NCI-H345 treated with DMSO at 0.1 percent for 48 hours (cell line): ENCODE data around the gene USP3.

Experiments
- DNase-seq: peaks from one replicate; lab custom pipeline; 2025; ENCODE audit not compliant: unreplicated experiment; lab: John Stamatoyannopoulos, UW

USP3 gene

DNA sequence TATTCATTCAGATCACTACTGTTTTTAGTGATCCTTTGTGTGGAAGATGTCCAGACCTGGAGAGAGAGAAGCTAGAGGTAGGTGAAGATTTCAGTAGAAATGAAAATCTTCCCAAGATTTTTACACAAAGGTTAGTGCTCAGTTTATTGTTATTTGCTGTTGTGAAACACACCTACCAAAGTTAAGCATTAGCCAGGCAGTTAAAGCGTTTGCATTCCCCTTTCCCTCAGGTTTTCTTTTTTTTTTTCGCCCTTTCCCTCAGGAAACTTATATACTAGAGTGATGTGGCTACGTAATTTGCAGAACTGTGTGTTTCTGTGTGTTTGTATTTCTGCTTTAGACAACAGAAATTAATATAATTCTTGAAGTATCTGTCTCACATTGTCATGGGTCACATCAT, 34.5 kb downstream of the USP3 start:
- no peak for DNase-seq

GRCh38 chr15:63539521-63539920, 35.1 kb downstream of the USP3 start:
- no peak for DNase-seq

GRCh38 chr15:63539998-63540397, 35.6 kb downstream of the USP3 start:
- DNase-seq, result no peak

DNA sequence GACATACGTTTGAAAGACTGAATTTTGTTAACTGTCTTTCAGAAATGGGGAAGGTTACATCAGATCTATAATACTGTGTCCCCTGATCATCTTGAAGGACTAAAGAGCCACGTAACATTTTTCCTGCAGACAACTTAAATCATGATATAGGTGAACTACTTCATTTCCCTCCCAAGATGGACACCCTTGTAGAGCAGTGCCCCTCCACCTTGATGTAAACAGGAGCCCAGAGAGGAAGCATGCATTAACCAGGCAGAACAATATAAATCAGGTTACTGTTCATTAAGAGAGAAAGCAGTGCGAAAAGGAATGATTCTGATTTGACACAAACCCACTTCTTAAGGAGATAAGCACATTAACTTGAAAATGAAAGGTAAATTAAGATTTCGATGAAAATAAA, 36.1 kb downstream of the USP3 start:
- no peak for DNase-seq

- no peak for DNase-seq
Observed at GRCh38 chr15:63544258-63545026, 40.0 kb downstream of the USP3 start.

- no peak for DNase-seq
Observed at GRCh38 chr15:63545520-63545919, 41.1 kb downstream of the USP3 start.

DNA sequence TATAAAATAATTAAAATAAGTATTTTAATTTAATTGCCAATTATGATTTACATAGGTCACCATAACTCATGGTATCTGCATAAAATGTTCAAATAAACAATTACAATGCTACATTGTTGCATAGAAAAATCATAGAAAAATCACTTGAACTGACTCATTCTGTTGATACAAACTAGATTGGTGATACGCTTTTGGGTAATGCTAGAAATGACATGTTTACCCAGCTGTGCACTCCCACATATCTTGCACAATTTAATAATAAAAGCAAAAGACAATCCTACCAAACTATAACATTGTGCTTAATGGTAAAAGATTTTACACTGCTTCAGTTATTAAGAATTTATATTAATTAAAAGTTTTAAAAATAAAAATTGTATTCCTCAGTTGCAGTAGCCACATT, 47.0 kb downstream of the USP3 start:
- DNase-seq, result no peak

DNA sequence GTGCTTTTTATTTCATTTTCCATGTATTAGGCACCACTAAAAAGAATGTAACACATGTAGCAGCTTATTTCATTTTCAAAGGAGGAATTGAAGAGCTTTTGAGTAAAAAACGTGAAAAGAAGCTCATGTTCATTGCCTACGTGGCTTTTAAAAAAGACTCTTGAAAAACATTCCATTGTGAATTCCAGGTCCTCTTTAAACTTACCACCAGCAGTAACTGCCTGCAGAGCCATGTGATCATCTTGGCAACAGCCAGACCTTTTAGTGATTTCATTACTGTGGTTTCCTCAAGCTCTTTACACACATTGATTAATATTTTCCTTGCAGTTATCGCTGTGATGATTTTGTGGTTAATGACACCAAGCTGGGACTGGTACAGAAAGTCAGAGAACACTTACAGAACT, 49.0 kb downstream of the USP3 start:
- DNase-seq, result no peak

DNA sequence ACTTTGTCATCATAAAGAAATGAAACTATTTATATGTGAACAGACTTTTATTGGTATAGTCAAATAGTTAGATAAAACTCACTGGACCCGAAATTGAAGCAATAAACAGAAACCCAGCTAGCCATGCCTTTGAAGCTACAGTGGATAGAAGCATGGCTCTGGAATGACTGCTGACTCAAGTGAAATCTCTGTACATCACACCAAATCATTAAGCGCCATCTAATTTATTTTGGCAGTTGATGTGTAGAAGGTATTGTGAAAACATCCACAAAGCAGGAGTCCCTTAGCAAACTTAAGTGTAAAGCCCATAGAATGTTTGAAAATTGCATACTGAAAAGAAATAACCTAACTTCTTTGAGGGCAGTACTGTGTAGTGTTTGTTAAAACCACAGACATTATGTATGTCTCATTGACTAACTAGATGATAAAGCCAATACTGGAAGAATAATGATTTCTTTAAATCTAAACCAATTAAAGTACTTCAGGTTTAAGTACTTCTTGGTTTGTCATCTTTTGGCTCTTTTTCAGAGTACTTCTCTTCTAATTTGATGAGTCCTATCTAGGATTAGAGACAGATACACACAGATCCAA, 50.0 kb downstream of the USP3 start:
- DNase-seq, result no peak

- no peak for DNase-seq
Observed at GRCh38 chr15:63555507-63555906, 51.1 kb downstream of the USP3 start.

GRCh38 chr15:63556246-63556645, 51.9 kb downstream of the USP3 start:
- no peak for DNase-seq

- no peak for DNase-seq
Observed at GRCh38 chr15:63556736-63557135, 52.3 kb downstream of the USP3 start.

- DNase-seq, result no peak
Observed at GRCh38 chr15:63559753-63560152, 55.4 kb downstream of the USP3 start.

DNA sequence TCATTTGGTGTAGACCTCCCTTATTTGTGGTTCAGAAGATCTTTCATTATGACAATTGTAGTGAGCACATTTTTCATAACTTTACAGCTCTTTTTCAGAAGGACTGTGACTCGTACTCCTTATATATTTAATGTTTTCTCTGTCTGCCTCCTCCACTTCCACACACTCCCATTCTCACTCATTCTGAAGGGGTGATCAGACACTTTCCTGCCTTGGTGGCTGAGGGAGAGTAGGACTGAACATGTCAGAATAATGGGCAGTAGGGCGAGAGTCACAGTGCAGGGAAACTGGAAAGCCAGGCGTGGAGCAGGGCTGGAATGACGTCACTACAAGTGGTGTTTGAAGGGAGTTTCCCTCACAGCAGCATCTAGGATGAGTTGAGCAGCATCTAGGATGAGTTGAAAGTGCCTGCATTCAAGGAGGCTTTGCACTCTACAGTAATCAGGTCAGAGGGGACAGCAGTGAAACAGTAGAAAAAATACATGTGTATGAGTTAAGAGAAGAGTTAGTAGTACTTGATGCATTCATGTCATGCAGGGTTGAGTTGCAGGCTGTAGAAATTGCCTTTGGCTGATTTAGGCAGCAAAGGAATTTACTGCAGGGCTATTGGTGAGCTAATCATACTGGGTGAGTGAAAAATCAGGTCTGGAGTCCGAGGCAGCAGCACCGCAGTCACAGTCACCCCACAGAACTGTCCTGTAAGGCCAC, 56.5 kb downstream of the USP3 start:
- no peak for DNase-seq

DNA sequence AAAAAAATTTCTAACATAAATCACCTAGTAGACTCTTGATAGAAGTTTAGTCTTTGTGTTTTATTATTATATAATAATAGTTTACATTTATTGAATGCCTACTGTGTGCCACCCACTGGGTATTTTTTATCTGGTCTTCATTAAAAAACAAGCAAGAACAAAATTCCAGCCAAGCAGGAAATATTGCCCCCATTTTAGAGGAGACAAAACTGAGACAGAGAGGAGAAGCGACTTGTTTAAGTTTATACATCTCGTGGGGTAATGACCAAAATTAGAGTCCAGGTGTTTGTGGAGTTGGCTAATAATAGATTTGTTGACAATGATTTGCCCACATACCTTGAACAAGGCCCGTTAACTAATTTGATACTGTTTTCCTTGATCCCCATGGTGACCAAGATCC, 59.7 kb downstream of the USP3 start:
- DNase-seq, result no peak

DNA sequence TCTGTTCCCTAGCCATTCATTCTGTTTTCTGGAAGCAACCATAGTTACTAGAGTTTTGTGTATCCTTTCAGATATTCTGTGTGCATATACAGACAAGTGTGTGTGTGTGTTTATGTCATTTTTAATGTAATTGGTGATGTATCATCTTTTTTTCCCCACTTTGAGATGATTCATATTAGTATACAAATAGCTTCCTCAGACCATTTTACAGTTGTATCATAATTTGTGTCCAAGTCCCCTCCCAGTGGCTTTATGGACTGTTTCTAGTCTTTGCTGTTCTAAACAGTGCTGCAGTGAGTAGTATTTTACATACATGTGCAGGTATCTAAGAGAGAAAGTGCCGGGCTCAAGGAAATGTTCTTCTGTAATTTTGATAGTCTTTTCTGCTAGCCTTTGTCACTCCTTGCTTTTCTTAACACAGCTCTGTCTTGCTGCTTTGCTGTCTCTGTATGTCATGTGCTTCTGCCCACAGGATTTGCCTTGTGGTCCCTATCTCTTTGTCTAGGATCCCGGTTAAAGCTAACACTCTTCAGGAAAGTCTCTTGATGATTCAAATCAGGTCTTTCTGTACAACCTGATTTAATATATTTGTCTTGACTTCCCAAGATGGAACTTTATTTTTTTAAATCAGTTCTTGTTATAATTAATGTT, 61.3 kb downstream of the USP3 start:
- no peak for DNase-seq

- DNase-seq, result no peak
Observed at GRCh38 chr15:63572749-63573464, 68.5 kb downstream of the USP3 start.

- DNase-seq, result no peak
Observed at GRCh38 chr15:63573533-63573932, 69.1 kb downstream of the USP3 start.

GRCh38 chr15:63575312-63575711, 70.9 kb downstream of the USP3 start:
- no peak for DNase-seq

DNA sequence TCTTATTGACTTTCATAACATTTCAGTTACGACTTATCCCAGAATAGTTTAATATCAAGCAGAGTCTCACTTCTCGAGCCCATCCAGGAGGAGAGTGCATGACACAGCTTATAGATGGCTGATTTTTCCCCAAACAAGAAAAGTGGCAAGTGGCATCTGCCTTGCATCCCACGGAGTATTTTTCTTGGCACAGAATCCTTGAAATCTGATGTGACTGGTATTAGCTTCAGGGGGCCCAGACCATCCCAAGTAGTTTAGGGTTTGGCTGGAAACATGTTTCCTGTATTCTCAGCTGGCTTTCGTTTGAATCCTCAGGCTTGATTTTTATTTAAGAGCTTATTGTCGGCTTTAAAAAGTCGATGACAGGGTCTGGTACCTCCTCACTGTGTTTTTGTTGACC, 72.0 kb downstream of the USP3 start:
- DNase-seq, result no peak

GRCh38 chr15:63582179-63582578, 77.8 kb downstream of the USP3 start:
- DNase-seq, result no peak
